CD4-positive, alpha-beta T cell treated with Interleukin-6 at 100 ng/mL for 8 hours (primary cell): ENCODE measurements around the gene SYNE2.
"Not testable (repeated sequence)": the region's sequence is repeated elsewhere in the genome, so short reads cannot be mapped to it uniquely, and the experiment has no call there.

Experiments used
- DNase-seq: peaks from one replicate; pipeline ENCODE4 v3.0.0-alpha.2; 2020; ENCODE audit warnings: mixed read lengths, low spot score

Gene SYNE2

GRCh38 chr14:64081174-64081746, 228.5 kb downstream of the SYNE2 start:
- no peak for DNase-seq

DNA sequence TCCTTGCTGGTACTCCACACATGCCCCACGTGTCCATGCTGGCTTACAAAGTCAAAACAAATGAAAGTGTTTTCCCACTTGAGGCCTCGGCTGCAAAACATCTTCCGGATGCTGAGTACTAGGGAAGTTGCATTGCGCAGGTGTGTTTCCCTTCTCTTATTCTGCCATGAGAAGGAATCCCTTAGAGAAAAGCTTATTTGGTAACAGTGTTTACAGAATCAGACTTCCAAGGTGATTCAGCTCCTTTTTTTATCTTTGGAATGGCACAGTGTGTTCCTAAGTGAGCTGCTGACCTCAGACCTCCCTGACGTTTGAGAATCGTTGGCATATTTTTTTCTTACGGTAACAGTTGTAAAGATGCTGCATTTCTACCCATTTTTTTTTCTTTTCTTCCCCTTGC, 230.0 kb downstream of the SYNE2 start:
- DNase-seq: no peak

DNA sequence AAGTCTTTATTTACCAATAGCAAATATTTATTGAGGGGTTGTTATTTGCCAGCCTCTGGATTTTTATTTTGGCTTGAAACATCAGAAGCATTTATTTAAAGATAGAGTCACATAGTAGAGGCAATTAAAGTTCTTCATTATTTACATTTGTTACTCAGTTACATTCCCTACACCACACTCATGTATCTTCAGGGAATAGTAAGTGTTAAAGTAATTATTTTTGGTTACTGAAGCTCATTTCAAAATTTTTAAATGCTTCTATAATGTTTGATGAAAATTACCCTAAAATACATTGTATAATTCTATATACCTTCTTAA, 235.8 kb downstream of the SYNE2 start:
- DNase-seq: no peak

- no peak for DNase-seq
These were observed 237.1 kb downstream of the SYNE2 start for GRCh38 chr14:64089920-64090319.

DNA sequence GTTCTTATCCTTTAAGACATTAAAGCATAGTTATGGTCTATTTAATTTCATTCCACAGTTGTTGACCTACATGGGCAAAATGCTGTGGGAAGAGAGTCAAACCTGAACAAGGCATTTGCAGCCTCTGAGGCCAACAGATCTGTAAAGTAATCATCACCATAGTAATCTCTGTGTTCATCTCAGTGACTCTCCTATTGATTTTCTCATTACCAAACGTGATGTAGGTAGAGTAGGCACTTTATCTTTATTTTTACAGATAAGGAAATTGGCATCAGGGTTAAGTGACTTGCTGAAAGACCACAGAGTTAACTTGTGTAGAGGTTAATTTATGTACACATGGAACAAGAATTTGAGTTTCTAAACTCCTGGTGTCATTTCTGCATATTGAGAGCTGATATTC, 238.4 kb downstream of the SYNE2 start:
- DNase-seq: no peak

DNA sequence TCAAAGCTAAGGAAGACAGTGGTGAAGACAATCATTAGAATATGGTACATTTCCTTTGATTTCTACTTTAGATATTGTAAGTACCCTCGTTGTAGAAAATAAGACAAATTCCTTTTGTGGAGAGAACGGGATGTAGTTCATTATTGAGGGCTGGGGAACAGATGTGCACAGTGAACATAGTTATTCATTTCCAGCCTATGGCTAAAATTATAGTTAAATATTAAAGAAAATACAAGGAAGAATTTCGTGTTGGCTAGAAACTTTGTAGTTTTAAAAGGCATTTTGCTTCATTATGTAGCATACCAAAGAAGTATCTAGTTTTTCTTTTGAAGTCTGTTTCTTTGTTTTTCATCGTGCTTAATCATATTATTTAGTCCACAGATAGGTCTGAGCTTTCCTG, 239.5 kb downstream of the SYNE2 start:
- DNase-seq: no peak

DNA sequence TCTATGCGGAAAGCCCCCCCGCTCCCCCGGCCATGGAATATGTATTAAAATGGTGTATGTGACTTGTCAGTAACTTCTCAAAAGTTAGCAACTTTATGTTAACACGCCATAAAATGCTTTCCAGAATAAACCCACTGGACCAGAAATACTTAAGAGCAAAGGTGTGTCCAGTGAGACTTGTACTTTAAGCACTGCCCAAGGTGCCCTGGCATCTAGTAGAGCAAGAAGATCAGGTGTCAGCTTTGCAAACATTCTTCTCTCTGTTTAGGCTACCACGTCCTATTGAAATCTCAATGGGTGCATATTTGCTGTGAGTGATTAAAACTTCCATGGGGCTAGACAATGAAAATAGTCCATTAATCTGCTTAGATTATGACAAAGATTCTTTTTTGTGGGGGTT, 240.1 kb downstream of the SYNE2 start:
- no peak for DNase-seq

GRCh38 chr14:64095620-64096019, 242.8 kb downstream of the SYNE2 start:
- no peak for DNase-seq

- DNase-seq: no peak
These were observed 245.3 kb downstream of the SYNE2 start for GRCh38 chr14:64098120-64098519.

- no peak for DNase-seq
These were observed 254.6 kb downstream of the SYNE2 start for GRCh38 chr14:64107438-64107837.

- DNase-seq: no peak
These were observed 257.2 kb downstream of the SYNE2 start for GRCh38 chr14:64109819-64110554.

DNA sequence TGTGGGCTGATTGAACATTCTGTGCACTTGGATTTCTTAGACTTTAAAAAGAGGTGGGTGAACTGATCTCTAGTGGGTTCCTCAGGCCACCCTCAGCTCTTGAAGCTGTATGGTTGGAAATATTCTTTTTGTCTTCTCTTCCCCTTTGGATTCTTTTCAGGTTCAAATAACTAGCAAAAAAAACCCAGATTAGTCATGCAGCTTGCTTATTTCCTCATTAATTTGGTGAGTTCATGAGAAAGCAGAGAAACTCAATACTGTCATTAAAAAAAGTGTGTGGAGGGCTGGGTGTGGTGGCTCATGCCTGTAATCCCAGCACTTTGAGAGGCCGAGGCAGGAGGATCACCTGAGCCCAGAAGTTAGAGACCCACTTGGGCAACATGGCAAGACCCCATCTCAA, 258.0 kb downstream of the SYNE2 start:
- no peak for DNase-seq

DNA sequence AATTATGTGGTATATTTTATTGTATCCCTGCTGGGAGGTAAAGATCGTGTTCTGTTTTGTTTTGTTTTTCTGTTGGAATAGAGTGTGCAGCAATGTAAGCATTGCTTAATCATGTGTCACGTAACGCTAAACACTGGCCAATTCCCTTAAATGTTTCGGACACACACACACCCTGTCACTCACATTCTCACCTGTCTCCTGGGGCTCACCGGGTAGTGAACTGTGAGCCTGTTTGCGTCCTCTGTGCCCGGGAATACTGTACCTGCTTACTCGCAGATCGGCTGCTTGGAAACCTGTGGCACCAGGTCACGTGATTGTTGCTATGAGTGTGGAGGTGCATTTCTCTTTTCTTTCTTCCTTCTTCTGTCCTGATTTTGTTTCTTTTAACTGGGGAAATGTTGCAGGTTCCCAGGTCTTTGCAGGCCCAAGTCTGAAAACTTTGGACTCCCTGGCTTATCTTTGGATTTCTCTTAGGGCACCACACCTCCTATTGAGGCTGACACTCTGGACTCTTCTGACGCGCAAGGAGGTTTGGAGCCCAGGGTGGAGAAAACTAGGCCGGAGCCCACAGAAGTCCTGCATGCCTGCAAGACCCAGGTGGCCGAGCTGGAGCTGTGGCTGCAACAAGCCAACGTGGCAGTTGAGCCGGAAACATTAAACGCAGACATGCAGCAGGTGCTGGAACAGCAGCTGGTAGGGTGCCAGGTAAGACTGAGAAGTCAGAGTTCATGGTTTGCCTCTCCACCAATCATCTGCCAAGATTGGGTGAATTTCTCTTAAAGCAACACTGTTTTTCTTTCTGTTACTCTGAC, 260.3 kb downstream of the SYNE2 start:
- DNase-seq: no peak

DNA sequence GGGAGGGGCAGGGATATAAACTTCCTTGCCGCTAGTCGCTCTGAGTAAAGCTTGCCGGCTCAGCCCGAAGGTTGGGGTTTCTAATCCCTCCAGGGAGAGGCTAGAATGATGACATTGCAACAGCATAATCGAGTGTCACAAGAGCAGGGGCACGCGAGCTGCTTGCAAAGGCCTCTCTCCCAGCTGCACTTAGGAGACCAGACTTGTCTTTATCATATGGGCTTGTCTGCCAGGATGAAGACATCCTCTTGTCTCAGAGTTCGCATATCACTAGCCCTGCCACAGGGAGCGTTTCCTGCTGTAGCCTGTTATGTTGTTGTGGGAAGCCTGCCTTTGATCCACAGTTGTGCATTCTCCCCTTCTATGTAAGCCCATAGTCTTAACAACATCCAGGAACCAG, 261.4 kb downstream of the SYNE2 start:
- DNase-seq: no peak

- DNase-seq: no peak
These were observed 262.0 kb downstream of the SYNE2 start for GRCh38 chr14:64114796-64115195.

GRCh38 chr14:64115401-64115800, 262.6 kb downstream of the SYNE2 start:
- no peak for DNase-seq

GRCh38 chr14:64117671-64118402, 265.0 kb downstream of the SYNE2 start:
- DNase-seq: no peak

GRCh38 chr14:64118403-64118742, 265.6 kb downstream of the SYNE2 start:
- DNase-seq: not testable (repeated sequence)

DNA sequence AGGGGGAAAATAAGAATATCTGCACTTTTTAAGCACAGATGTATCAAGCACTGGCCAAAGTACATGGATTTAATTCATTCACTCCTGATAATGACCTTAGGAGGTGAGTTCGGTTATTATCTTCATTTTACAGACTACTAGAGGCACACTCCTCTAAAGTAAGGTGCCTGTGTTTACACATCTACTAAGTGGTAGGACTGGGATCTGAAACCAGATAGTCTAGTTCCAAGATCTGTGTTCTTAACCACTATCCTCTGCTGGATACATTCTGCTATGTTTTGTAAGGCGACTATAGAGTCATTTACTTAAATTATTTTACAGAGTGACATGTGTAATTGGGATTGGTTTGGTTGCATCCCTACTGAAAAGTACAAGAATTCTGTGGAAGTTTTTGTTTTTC, 266.1 kb downstream of the SYNE2 start:
- no peak for DNase-seq

DNA sequence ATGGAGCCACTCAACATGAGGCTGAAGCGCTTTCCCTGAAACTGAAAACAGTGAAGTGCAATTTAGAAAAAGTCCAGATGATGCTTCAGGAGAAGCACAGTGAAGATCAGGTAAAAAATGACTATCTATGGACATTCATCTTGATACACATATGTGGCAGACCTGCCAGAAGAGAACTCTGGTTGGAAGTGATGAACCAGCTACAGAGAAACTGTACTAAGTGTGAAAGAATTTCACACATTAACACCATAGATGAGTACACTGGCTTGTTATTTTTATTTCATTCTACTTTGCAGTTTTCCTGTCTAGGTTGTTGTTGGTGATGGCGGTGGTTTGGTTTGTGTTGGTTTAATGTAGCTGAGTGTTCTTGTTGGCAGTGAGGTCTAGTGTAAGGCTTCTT, 266.7 kb downstream of the SYNE2 start:
- DNase-seq: no peak

GRCh38 chr14:64119980-64120379, 267.2 kb downstream of the SYNE2 start:
- DNase-seq: no peak

GRCh38 chr14:64123241-64123822, 270.5 kb downstream of the SYNE2 start:
- DNase-seq: no peak
